ENCODE measurements around the gene SWSAP1. TPM values are rescaled to one million over a fixed set of nuclear protein-coding genes. Genes with fewer than 3 reads are reported as not detected.
"Not testable (repeated sequence)": the region's sequence is repeated elsewhere in the genome, so short reads cannot be mapped to it uniquely, and the experiment has no call there.

The SWSAP1 gene
- total RNA-seq, 1 experiment from 2014 or later: 2.4 TPM

DNA sequence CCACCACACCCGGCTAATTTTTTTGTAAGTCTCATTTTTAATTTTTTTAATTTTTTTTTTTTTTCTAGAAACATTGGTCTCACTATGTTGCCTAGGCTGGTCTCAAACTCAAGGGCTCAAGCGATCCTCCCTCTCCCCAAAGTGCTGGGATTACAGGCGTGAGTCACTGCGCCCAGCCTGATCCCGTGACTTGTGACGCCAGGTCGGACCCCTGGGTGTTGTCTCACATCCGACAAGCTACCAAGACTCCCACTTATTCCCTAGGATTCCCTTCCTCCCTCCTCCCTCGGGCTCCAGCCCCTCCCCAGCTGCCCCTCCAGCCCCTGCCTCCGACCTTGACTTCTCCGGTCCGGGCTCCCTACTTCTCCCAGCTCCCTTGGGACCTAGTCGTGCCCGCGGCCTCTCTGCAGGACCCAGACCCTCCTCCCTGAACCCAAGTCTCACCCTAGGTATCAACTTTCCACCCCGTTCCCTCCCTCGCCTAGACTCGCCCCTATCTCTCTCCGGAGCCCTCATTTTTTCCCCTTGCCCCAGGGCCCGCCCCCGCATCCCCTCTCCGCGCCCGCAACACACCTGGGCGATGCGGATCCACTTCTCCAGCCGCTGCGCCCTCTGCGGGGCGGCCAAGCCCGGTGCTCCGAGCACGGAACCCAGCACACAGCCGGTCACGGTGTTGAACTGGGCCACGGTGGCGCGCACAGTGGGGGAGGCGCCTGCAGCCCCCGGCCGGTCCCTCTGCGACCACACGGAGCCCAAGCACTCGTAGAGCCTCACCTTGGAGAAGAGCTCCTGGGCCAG lies 31.6 kb downstream of the SWSAP1 start:
- H3K27ac ChIP-seq: no peak overlapping the region
- DNase-seq: no peak
- no peaks in the 10 kb centered on the region for H3K36me3 ChIP-seq
- H3K4me3 ChIP-seq: no peak overlapping the region
- H3K4me1 ChIP-seq: no peaks in the 10 kb centered on the region
- H3K27me3 ChIP-seq: no peaks in the 10 kb centered on the region
- no peaks in the 10 kb centered on the region for H3K9me3 ChIP-seq (replicated peaks)

DNA sequence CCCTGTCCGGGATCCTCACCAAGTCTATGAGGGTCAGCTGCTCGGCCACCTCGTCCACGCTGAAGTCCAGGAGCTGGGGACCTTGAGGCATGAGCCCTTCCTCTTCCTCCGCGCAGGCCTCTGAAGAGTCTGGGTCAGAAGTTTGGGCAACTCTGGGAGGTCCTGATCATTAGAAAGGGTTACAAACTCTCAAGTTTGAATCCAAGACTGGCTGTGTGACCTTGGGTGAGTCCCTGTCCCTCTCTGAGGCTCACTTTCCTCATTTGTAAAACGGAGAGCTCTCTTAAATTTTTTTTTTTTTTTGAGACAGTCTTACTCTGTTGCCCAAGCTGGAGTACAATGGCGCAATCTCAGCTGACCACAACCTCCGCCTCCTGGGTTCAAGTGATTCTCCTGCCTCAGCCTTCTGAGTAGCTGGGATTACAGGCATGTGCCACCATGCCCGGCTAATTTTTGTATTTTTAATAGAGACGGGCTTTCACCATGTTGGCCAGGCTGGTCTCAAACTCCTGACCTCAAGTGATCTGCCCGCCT lies 32.3 kb downstream of the SWSAP1 start:
- not testable (repeated sequence) for H3K4me1 ChIP-seq; H3K9me3 ChIP-seq (replicated peaks); H3K4me3 ChIP-seq; H3K27me3 ChIP-seq; H3K36me3 ChIP-seq; DNase-seq; H3K27ac ChIP-seq

DNA sequence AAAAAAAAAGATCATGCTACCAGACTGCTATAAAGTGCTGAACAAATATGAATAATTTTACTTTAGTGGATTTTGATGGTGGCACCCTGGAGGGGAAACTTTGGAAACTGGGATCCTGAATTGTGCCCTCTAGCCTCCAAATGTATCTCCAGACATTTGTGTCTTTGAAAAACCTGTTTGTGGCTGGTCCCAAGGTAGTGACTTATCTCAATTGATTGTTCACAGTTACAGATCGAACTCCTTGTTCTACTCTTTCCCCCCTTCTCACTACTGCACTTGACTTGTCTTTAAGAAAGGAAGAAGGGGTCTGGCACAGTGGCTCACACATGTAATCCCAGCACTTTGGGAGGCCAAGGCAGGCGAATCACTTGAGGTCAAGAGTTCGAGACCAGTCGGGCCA lies 34.1 kb downstream of the SWSAP1 start:
- Histone ChIP-seq H3K9me3 (replicated peaks) (no peaks in the 10 kb centered on the region), H3K27ac (no peak overlapping the region), H3K27me3 (no peaks in the 10 kb centered on the region), H3K4me1 (no peaks in the 10 kb centered on the region), H3K36me3 (no peaks in the 10 kb centered on the region), H3K4me3 (no peak overlapping the region)
- DNase-seq: no peak

- no peaks in the 10 kb centered on the region for H3K4me1 ChIP-seq
- H3K9me3 ChIP-seq (replicated peaks): no peaks in the 10 kb centered on the region
- no peaks in the 10 kb centered on the region for H3K27me3 ChIP-seq
- peak; percentile 37 to 41 for DNase-seq
- H3K4me3 ChIP-seq: no peak overlapping the region
- H3K36me3 ChIP-seq: no peaks in the 10 kb centered on the region
- no peak overlapping the region for H3K27ac ChIP-seq
Measured at GRCh38 chr19:11410682-11411081, 36.2 kb downstream of the SWSAP1 start.

- Histone ChIP-seq H3K9me3 (replicated peaks) (no peaks in the 10 kb centered on the region), H3K4me3 (no peak overlapping the region), H3K27ac (no peak overlapping the region), H3K27me3 (0 out of 2 replicates have a peak, but pooled peaks cover under 1% of the 10 kb centered on the region), H3K4me1 (no peaks in the 10 kb centered on the region), H3K36me3 (no peaks in the 10 kb centered on the region)
- DNase-seq: peak in 1 of 2 experiments; percentile 37
Measured at GRCh38 chr19:11414544-11414943, 40.1 kb downstream of the SWSAP1 start.

DNA sequence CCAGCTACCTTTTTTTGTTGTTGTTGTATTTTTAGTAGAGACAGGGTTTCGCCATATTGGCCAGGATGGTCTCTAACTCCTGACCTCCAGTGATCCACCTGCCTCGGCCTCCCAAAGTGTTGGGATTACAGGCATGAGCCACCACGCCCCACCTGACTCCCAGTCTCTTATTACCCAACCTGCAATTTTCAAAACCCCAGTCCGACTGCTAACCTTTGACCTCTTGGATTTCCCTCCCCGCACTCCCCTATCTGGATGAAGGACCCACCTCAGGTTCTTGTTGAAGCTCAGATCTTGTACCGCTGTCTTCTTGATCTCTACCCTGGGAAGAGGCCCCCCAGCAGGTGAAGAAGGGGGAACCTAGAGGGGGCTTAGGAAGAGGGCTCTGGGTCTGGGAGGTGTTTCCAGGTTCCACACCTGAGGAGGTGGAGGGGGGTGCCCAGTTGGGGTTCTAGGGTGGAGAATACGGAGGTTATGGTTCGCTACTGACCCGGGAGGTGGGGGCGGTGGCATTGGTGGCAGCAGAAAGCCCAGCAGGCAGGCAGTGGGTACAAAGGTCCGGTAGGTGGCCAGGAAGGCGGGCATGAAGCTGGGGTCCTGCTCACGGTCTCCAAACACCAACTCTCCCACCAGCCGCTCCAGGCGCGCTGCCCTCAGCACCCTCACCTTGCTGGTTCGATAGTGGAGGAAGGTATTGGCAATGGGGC lies 42.0 kb downstream of the SWSAP1 start:
- H3K27me3 ChIP-seq: 0 out of 2 replicates have a peak, but pooled peaks cover 2% of the 10 kb centered on the region
- no peaks in the 10 kb centered on the region for H3K4me1 ChIP-seq
- no peak overlapping the region for H3K27ac ChIP-seq
- no peaks in the 10 kb centered on the region for H3K36me3 ChIP-seq
- no peak for DNase-seq
- no peak overlapping the region for H3K4me3 ChIP-seq
- H3K9me3 ChIP-seq (replicated peaks): no peaks in the 10 kb centered on the region

DNA sequence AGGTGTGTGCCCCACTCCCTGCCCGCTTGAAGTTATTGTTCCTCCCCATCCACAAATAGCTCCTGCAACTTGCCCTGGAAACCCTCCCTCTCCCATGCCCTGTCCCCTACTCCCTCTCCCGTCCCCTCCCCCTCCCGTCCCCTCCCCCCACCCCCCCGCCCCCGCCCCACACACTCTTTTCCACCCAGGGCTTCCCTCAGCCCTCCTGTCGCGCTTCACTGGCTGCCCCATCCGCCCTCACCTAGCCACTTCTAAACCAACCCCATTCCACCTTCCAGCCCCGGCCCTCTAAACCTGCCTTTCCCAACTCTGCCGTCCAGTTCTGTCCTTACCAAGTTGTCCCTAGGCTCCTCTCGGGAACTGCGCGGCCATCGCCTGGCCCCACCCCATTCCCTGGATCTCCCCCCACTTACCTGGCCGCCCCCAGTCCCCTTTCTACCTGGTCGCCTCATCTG lies 43.7 kb downstream of the SWSAP1 start:
- no peak for DNase-seq
- no peaks in the 10 kb centered on the region for H3K36me3 ChIP-seq
- no peaks in the 10 kb centered on the region for H3K9me3 ChIP-seq (replicated peaks)
- H3K27ac ChIP-seq: no peak overlapping the region
- no peaks in the 10 kb centered on the region for H3K4me1 ChIP-seq
- 0 out of 2 replicates have a peak, but pooled peaks cover 2% of the 10 kb centered on the region for H3K27me3 ChIP-seq
- no peak overlapping the region for H3K4me3 ChIP-seq

GRCh38 chr19:11418549-11419506 lies 44.4 kb downstream of the SWSAP1 start, which contains the start of gene RGL3:
Gene RGL3 (minus strand): TSS chr19:11419314. CDS start chr19:11419278, 36 bp downstream.
- Histone ChIP-seq H3K27ac (no peak within 1 kb of the TSS), H3K4me1 (no peaks in the 10 kb centered on the region), H3K36me3 (no peaks in the 10 kb centered on the region), H3K9me3 (replicated peaks) (no peaks in the 10 kb centered on the region), H3K4me3 (no peak within 1 kb of the TSS), H3K27me3 (0 out of 2 replicates have a peak, but pooled peaks cover 2% of the 10 kb centered on the region)
- no peak for DNase-seq

- Histone ChIP-seq H3K4me1 (no peaks in the 10 kb centered on the region), H3K27me3 (0 out of 2 replicates have a peak, but pooled peaks cover 2% of the 10 kb centered on the region), H3K36me3 (no peaks in the 10 kb centered on the region), H3K4me3 (peak overlapping the region; percentile 42), H3K9me3 (replicated peaks) (no peaks in the 10 kb centered on the region), H3K27ac (no peak overlapping the region)
- peak in 1 of 2 experiments; percentile 32 for DNase-seq
Measured at GRCh38 chr19:11420429-11421370, 46.2 kb downstream of the SWSAP1 start.

DNA sequence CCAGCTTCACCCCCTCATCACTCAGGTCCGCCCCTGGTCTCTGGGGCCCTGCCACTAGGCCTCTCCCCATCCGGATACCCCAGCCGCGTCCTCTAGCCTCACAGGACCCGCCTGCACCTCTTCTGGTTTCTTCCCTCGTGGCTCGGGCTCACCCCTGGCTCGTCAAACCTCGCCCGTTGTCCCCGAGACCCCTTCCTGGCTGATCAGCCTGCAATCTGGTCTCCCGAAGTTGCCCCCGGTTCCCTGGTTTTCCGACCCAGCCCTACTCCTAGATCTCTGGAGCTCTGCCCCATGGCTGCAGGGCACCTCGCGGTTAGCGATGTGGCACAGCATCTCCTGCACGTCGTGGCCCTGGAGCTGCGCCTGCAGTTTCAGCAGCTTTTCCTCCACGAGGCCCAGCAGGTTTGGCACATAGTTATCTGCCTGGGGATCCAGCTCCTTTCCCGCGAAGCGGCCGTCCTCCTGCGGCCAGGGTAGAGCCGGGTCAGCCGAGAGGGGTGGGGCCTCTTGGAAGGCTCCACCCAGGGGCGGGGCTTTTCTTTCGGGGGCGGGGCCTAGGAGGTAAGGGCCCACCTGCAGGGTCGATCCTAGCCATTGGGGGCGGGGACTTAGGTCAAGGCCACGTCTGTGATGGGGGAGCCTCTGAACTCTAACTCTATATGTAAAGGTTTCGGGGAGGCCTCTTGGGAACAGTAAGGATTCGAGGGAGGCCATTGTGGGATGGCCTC lies 47.1 kb downstream of the SWSAP1 start:
- H3K27me3 ChIP-seq: 0 out of 2 replicates have a peak, but pooled peaks cover 2% of the 10 kb centered on the region
- no peaks in the 10 kb centered on the region for H3K36me3 ChIP-seq
- no peak overlapping the region for H3K4me3 ChIP-seq
- H3K27ac ChIP-seq: no peak overlapping the region
- no peaks in the 10 kb centered on the region for H3K9me3 ChIP-seq (replicated peaks)
- no peak for DNase-seq
- no peaks in the 10 kb centered on the region for H3K4me1 ChIP-seq

DNA sequence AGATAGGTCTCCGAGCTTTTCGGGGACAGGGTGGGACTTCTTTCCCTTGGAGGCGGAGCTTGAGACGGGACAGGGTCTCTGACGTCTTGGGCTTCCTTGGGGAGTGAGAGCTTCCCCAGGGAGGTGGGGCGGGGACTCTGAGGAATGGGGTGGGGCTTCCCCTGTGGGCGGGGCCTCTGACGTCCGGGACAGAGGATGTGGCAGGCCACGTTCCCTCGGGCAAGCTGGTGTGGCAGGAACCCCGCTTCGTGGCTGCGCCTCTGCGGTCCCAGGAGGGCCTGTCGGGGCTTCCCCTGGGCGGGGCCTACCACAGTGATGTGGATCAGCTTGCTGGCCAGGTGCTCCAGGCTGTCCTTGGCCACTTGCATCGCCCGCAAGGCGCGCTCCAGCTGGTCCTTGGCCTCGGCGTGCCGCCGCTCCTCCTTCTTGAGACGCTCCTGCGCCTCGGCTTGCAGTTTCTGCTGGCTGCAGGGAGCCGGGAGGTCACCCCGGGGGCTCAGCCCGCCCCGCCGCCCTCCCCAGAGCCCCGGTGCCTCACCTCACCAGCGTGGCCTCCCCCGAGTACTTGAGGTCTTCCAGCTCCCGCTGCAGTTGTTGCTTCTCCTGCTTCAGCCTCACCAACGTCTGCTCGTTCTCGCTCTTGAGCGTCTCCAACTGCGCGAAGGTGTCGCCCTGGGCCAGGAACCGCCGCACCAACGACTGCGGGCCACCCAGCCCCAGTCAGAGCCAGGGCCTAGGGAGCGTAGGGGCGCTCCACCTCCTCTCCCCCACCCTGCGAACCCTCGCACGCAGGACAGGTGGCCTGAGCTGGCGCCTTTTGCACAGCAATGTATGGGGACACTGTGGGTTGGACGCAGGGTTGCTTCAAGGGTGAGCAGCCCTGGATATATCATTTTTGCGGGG lies 47.9 kb downstream of the SWSAP1 start:
- Histone ChIP-seq H3K9me3 (replicated peaks) (no peaks in the 10 kb centered on the region), H3K4me1 (no peaks in the 10 kb centered on the region), H3K4me3 (no peak overlapping the region), H3K27ac (no peak overlapping the region), H3K27me3 (0 out of 2 replicates have a peak, but pooled peaks cover 2% of the 10 kb centered on the region), H3K36me3 (no peaks in the 10 kb centered on the region)
- DNase-seq: no peak

GRCh38 chr19:11423164-11423790 lies 48.8 kb downstream of the SWSAP1 start:
- H3K27me3 ChIP-seq: 0 out of 2 replicates have a peak, but pooled peaks cover 2% of the 10 kb centered on the region

More at GRCh38 chr19:11423164-11423790, 48.8 kb downstream of the SWSAP1 start:
- no peak for DNase-seq
- Histone ChIP-seq H3K27ac (no peak overlapping the region), H3K9me3 (replicated peaks) (no peaks in the 10 kb centered on the region), H3K36me3 (no peaks in the 10 kb centered on the region), H3K4me1 (no peaks in the 10 kb centered on the region), H3K4me3 (no peak overlapping the region)

Data from SJCRH30 (cell line).